GM11168 (cell line): ENCODE measurements around the gene SYT1.

Source experiments
- in situ Hi-C: fragments of 300-500 bp; cut with MboI; formaldehyde crosslinking; loops from one replicate; pipeline ENCODE4 v1.12.0; 2022; ENCODE audit warnings: low sequenced_read_pairs; ENCODE audit not compliant: unreplicated experiment

Gene SYT1

DNA sequence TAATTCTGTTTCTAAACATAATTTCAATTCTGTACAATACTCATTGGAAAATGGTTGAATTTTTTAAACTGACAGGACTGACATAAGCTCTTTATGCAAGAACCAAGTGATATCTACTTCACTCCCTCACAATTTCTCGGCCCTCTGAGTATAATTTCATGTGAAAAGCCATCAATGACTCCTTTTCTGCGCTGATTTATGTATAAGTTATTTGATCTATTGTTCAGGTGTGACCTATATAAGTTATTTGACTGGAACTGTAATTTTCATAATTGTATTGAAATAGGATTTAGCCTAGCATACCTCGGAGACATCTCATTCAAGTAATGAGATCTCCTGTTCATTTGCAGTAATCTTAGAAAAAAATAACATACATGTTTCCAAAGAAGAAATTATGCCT, 184.4 kb downstream of the SYT1 start:
- in situ Hi-C loops = no loop called here

GRCh38 chr12:79053394-79053793, 188.8 kb downstream of the SYT1 start:
- in situ Hi-C loops = no loop called here

GRCh38 chr12:79055926-79056674, 191.5 kb downstream of the SYT1 start:
- in situ Hi-C loops = no loop called here

DNA sequence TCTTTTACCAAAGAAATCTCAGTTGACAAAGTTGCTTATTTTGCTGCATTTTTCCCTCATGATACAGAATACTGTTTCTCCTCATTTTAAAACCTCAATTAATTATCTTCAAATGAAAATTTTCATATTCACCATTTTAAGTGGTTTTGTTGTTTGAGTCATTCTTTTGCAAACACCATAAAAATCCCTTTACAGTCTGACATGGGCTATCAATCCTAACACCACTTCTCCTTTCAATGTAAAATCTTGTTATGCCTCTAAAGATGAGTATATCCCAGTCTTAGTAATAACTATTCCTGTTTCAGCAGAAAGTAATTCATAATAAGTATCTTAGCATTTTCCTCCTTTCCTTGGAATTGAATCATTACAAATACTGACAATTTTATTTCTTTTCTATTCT, 192.2 kb downstream of the SYT1 start:
- in situ Hi-C loops = no loop called here

- in situ Hi-C loops = no loop called here
Observed at GRCh38 chr12:79057540-79057939, 193.0 kb downstream of the SYT1 start.

- in situ Hi-C loops = no loop called here
Observed at GRCh38 chr12:79058342-79058741, 193.8 kb downstream of the SYT1 start.

DNA sequence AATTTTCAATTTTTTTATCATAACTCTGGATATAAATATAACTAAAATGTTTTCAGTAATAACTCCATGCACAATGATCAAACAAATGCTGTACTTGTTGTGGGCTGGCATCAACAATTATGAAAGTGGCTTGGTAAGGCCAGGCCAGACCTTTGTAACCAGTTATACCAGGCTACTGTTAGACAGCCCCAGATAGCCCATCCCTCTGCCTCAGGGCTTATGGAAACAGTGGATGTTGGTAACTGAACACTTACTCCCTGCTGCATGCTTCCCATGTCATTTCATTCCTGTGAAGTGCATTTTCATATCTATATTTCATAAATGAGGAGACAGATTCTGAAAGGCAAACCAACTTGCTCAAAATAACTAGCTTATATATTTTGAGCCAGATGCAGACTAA, 195.0 kb downstream of the SYT1 start:
- in situ Hi-C loops = no loop called here

DNA sequence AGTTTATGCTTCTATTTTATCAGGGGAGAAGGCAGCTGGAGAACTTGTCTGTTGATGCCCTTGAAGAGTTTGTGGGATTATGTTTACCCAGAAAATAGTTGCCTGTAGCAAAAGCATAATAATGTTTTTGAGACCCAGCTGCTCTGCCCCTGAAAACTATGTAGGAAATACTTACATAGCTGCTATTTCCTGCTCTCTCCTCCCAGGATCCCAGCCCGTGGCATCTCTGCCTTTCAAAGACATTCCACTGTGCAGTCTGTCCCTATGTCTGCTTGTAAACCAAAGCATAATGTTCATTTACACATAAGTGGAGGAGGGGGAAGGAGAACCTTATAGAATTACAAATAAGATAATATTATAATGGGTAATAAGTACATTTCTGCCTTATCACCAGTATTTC, 198.7 kb downstream of the SYT1 start:
- in situ Hi-C loops = no loop called here

DNA sequence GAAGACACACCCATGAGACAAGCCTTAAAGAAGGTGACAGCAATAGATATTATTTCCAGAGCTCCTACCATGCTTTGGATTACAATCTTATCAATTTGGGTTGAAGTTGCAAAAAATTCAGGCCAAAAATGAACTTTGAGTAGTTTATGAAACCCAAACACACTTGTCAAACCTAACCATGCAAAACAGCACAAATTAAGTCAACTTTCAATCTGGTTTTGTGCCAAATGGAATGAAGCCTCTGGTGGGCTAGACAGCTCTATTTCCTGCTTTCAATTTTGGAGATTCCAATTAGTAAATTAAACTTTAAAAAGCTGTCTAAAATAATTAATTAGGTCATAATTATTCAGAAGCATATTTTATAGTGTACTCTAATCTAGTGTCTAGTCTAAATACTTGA, 203.4 kb downstream of the SYT1 start:
- in situ Hi-C loops = no loop called here

- in situ Hi-C loops = no loop called here
Observed at GRCh38 chr12:79069009-79069408, 204.4 kb downstream of the SYT1 start.

- in situ Hi-C loops = no loop called here
Observed at GRCh38 chr12:79071498-79071897, 206.9 kb downstream of the SYT1 start.

DNA sequence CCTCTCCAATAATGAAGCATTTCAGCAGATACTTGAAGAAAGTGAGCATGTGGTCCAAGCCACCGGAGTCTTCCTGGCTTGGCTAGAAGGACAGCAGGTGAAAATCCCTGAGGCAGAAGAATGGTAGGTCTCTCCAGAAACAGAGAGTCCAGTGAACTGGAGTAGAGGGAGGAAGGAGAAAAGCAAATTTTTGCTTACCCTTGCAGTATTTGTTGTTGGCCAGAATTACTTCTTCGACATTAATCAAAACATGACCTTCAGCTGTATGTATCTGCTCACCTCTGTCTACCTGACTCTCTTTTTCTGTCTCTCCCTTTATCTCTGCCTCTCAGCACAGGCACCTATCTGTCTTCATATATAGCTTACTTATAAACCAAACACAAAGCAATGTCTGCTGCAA, 208.9 kb downstream of the SYT1 start:
- in situ Hi-C loops = no loop called here

GRCh38 chr12:79082595-79082994, 218.0 kb downstream of the SYT1 start:
- in situ Hi-C loops = no loop called here

DNA sequence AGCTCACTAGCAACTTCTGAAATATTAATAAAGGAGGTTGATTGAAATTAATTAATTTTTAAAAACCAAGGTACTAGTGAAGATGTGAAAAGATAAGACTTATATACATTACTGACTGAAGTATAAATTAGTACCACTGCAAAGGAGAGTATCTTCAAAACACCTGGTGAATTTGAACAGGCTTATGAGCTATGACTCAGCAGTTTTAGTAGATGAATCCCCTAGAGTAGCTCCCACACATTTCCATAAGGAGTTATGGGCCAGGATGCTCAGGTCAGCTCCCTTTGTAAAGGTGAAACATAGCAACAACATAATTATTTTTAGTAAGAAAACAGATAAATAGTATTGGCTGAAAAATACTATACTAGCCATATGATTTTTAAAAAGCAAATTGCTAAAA, 218.6 kb downstream of the SYT1 start:
- in situ Hi-C loops = no loop called here

DNA sequence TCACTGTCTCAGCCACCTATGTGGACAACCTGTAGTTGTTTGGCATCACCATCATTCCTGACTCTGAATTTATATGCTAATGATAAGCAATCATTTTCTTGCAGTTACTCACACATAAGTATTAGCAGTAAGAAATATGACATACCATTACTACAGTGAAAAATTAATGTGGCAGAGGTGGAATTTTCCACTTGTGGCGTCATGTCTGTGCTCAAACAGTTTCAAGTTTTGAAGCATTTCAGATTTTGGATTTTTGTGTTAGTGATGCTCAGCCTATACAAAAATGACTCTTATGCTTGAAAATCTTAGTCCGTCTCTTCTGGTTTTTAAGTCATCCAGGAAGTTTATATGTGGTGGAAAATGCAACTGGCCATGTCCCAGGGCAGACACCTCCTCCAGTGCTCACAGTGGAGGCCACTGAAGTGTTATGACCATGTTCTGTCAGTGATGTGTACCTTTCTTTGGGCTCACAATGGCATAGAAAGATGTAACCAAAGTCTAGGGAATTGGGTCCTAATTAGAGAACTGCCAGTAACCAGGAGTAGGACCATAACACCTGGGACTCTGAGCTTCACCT, 220.6 kb downstream of the SYT1 start:
- in situ Hi-C loops = no loop called here

DNA sequence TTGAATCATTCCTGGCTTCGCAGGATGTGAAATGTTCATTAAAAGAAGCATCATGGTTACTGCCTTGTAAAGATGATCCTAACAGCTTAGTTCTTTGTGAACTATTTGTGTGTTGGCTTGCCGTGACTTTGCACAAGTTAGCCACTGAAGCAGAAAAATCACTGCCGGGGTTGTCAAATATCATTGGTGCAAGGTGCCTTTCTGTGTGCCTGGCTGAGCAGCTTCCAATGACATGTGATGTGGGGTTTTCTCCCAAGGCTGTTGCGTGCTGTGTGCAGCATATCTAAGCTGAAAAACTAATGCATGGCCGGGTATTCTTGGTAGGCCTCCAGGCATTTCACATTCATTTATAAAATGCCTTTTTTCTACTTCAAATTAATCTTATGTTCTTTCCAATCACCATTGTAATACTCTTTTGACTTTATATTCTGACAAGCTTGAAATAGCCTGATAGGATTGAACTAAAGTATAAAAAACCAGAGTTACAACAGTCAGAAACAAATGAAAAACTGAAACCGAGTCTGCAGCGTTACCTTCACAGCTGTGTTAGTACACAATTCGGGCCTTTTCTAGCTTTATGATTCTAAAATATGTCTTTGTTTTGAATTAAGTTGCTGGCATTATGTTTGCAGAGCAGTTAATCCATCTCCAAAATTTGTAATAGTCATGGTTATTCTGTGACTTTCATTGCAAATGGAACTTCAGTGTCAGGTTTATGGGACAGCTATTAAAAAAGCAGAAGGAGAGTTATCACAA, 222.1 kb downstream of the SYT1 start:
- in situ Hi-C loops = no loop called here

DNA sequence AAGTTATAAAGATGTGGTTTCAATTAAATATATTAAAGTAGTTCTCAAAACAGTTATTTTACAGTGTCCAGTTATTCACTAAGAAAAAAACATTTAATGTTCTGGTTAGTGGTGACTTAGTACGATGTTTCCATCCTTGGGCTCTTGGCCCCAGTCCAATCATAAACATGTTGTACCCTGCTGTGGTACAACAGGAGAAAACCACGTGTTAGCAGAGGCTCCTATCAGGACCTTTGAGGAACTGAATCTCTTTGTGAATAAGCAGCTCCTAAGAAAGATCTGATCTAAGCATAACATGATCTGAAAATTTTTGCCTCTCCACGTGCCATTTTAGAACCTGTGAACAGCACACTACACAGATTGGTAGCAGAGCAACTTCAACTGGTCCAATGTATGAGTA, 234.0 kb downstream of the SYT1 start:
- in situ Hi-C loops = no loop called here

GRCh38 chr12:79108962-79109361, 244.4 kb downstream of the SYT1 start:
- in situ Hi-C loops = no loop called here

- in situ Hi-C loops = no loop called here
Observed at GRCh38 chr12:79114896-79115295, 250.3 kb downstream of the SYT1 start.

GRCh38 chr12:79115743-79116142, 251.2 kb downstream of the SYT1 start:
- in situ Hi-C loops = no loop called here

DNA sequence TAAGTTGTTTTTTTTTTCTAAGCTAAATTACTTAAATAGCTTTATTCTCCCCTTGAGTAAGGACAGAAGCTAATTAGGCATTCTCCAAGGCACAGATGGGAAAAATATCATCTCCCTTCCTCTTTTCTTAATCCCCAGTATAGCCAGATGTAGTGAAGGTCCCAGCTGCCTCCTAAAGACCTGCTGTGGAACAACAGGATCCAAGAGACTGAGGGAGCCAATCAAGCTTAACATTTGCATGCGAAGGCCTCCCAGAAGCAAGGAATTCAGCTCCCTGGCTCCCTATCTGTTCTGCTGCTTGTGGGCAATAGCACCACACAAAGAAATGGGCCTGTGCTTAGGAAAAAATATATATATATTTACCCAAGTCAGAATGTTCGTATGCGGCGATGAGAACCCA, 255.2 kb downstream of the SYT1 start:
- in situ Hi-C loops = no loop called here

- in situ Hi-C loops = no loop called here
Observed at GRCh38 chr12:79121486-79121885, 256.9 kb downstream of the SYT1 start.
